ENCODE data around the gene TEDC2.
"Not testable (repeated sequence)": the region's sequence is repeated elsewhere in the genome, so short reads cannot be mapped to it uniquely, and the experiment has no call there.

Gene TEDC2

GRCh38 chr16:2436110-2436509, 23.8 kb upstream of the TEDC2 start:
- Histone ChIP-seq H3K36me3 (ENCODE audit: insufficient read depth) (peaks cover 15% of the 10 kb centered on the region; the same call in 1 of the 2 replicates), H3K27me3 (ENCODE audit: insufficient read depth, low read depth) (no peaks in the 10 kb centered on the region), H3K9ac (no peak overlapping the region), H3K4me1 (ENCODE audit: low read depth, poor library complexity, severe bottlenecking) (peaks cover under 1% of the 10 kb centered on the region), H4K20me1 (ENCODE audit: insufficient read depth) (no peaks in the 10 kb centered on the region), H3K4me2 (no peak overlapping the region), H3K79me2 (ENCODE audit: insufficient read depth, low read depth) (peaks cover 4% of the 10 kb centered on the region), H3K27ac (no peak overlapping the region), H2AFZ (ENCODE audit: low read depth) (no peak overlapping the region), H3K4me3 (IDR thresholded peaks at IDR 0.05; ENCODE audit: insufficient read depth, low read depth, low read length) (no peak overlapping the region)
- TF ChIP-seq CTCF (conservative IDR thresholded peaks at IDR 0.05; ENCODE audit: low read depth, low read length): no peak

GRCh38 chr16:2437032-2437790, 22.7 kb upstream of the TEDC2 start:
- no peaks in the 10 kb centered on the region for H3K27me3 ChIP-seq (ENCODE audit: insufficient read depth, low read depth)
- H3K9ac ChIP-seq: no peak overlapping the region
- no peaks in the 10 kb centered on the region for H3K79me2 ChIP-seq (ENCODE audit: insufficient read depth, low read depth)
- TF ChIP-seq CTCF (conservative IDR thresholded peaks at IDR 0.05; ENCODE audit: low read depth, low read length): no peak
- H3K4me1 ChIP-seq (ENCODE audit: low read depth, poor library complexity, severe bottlenecking): no peaks in the 10 kb centered on the region
- H3K36me3 ChIP-seq (ENCODE audit: insufficient read depth): peaks cover 13% of the 10 kb centered on the region; the same call in 1 of the 2 replicates
- no peak overlapping the region for H3K4me3 ChIP-seq (IDR thresholded peaks at IDR 0.05; ENCODE audit: insufficient read depth, low read depth, low read length)
- H3K4me2 ChIP-seq: no peak overlapping the region
- H3K27ac ChIP-seq: no peak overlapping the region
- H2AFZ ChIP-seq (ENCODE audit: low read depth): no peak overlapping the region
- no peaks in the 10 kb centered on the region for H4K20me1 ChIP-seq (ENCODE audit: insufficient read depth)

DNA sequence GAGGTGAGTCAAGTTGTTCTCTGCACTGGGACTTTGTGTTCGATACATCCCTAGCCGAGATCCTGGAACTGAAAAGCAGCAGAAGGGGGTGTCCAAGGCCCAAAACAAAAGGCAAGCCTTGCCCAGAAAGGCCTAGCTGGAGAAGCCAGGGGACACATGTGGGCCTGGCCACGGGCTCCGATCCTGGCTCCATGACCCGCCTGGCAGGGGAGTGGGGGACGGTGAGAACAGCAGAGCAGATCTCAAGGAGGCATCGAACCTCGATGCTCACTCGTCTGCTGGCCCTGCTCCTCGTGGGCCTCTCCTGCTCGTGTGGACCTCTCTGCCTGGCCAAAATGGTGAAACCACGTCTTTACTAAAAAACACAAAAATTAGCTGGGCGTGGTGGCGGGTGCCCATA, 21.8 kb upstream of the TEDC2 start:
- no peak overlapping the region for H3K9ac ChIP-seq
- H3K4me2 ChIP-seq: no peak overlapping the region
- H3K36me3 ChIP-seq (ENCODE audit: insufficient read depth): peaks cover 7% of the 10 kb centered on the region; the same call in 1 of the 2 replicates
- H4K20me1 ChIP-seq (ENCODE audit: insufficient read depth): no peaks in the 10 kb centered on the region
- no peak overlapping the region for H3K4me3 ChIP-seq (IDR thresholded peaks at IDR 0.05; ENCODE audit: insufficient read depth, low read depth, low read length)
- H2AFZ ChIP-seq (ENCODE audit: low read depth): no peak overlapping the region
- H3K79me2 ChIP-seq (ENCODE audit: insufficient read depth, low read depth): no peaks in the 10 kb centered on the region
- no peak overlapping the region for H3K27ac ChIP-seq
- H3K27me3 ChIP-seq (ENCODE audit: insufficient read depth, low read depth): no peaks in the 10 kb centered on the region
- TF ChIP-seq CTCF (conservative IDR thresholded peaks at IDR 0.05; ENCODE audit: low read depth, low read length): no peak
- H3K4me1 ChIP-seq (ENCODE audit: low read depth, poor library complexity, severe bottlenecking): no peaks in the 10 kb centered on the region

DNA sequence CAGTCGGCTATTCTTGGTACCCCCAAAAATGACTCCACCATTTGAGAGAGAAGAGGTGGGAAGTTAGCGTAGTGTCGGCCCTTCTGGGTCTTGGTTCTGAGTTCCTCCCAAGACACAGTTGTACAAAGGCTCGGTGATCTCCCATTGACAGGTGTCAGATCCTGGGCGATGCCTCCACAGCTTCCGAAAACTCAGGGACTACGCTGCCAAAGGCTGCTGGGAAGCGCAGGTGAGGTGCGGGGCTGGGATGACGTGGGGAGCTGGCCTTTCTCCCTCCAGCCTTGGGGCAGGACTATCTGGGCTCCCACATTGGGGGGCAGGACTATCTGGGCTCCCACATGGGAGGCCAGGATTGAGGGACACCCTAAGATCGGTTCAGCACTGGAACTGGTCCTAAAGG, 20.3 kb upstream of the TEDC2 start:
- no peak for TF ChIP-seq CTCF (conservative IDR thresholded peaks at IDR 0.05; ENCODE audit: low read depth, low read length)
- Histone ChIP-seq H3K27ac (no peak overlapping the region), H3K4me2 (no peak overlapping the region), H4K20me1 (ENCODE audit: insufficient read depth) (no peaks in the 10 kb centered on the region), H3K79me2 (ENCODE audit: insufficient read depth, low read depth) (no peaks in the 10 kb centered on the region), H3K4me1 (ENCODE audit: low read depth, poor library complexity, severe bottlenecking) (no peaks in the 10 kb centered on the region), H3K4me3 (IDR thresholded peaks at IDR 0.05; ENCODE audit: insufficient read depth, low read depth, low read length) (no peak overlapping the region), H3K36me3 (ENCODE audit: insufficient read depth) (peaks cover 5% of the 10 kb centered on the region; the same call in 1 of the 2 replicates), H3K9ac (no peak overlapping the region), H2AFZ (ENCODE audit: low read depth) (no peak overlapping the region), H3K27me3 (ENCODE audit: insufficient read depth, low read depth) (no peaks in the 10 kb centered on the region)

- not testable (repeated sequence) for H3K4me1 ChIP-seq (ENCODE audit: low read depth, poor library complexity, severe bottlenecking); H3K9ac ChIP-seq; H3K27ac ChIP-seq; H3K36me3 ChIP-seq (ENCODE audit: insufficient read depth); H4K20me1 ChIP-seq (ENCODE audit: insufficient read depth); H3K79me2 ChIP-seq (ENCODE audit: insufficient read depth, low read depth); H3K4me2 ChIP-seq; H3K4me3 ChIP-seq (IDR thresholded peaks at IDR 0.05; ENCODE audit: insufficient read depth, low read depth, low read length); H2AFZ ChIP-seq (ENCODE audit: low read depth); H3K27me3 ChIP-seq (ENCODE audit: insufficient read depth, low read depth)
Observed at GRCh38 chr16:2441143-2441804, 18.6 kb upstream of the TEDC2 start.
